ENCODE measurements around the gene HES1. TPM values are rescaled to one million over a fixed set of nuclear protein-coding genes. Genes with fewer than 3 reads are reported as not detected.

HES1 gene
- total RNA-seq, 1 experiment from 2014 or later, result 17.4 TPM

- DNase-seq, result no peak
Observed at GRCh38 chr3:194187233-194187944, 51.4 kb downstream of the HES1 start.

More at GRCh38 chr3:194187233-194187944, 51.4 kb downstream of the HES1 start:
- Histone ChIP-seq H3K4me2 (ENCODE audit: low read depth, low read length, poor library complexity, severe bottlenecking) (no peak overlapping the region), H3K79me2 (ENCODE audit: low read length) (no peaks in the 10 kb centered on the region), H3K27me3 (ENCODE audit: low read length) (no peaks in the 10 kb centered on the region), H4K20me1 (ENCODE audit: insufficient read depth, low read depth, low read length) (no peaks in the 10 kb centered on the region), H3K9me2 (replicated peaks; ENCODE audit: insufficient read depth, low read length) (no peaks in the 10 kb centered on the region), H3K27ac (ENCODE audit: low read length) (no peak overlapping the region), H3K9me3 (ENCODE audit: low read length) (no peaks in the 10 kb centered on the region), H2AFZ (ENCODE audit: low read length) (no peak overlapping the region), H3K4me3 (ENCODE audit: low read length) (no peak overlapping the region), H3K9ac (ENCODE audit: low read length) (no peak overlapping the region), H3K36me3 (ENCODE audit: insufficient read depth, low read length) (no peaks in the 10 kb centered on the region), H3K4me1 (ENCODE audit: low read length) (no peaks in the 10 kb centered on the region)

Small RNA genes within 50 kb of the gene (small RNA-seq; reads per million reads assigned to genes)
- gene RN7SL215P, result not detected

Other genes starting within 250 kb of the HES1 start
- not detected in 2 replicates for gene CPN2, start 215.2 kb downstream of the HES1 start, total RNA-seq (2014; rRNA removed; shearing (Covaris generic); ENCODE audit: low replicate concordance)
- not detected in 2 replicates for gene LRRC15, start 233.6 kb downstream of the HES1 start, total RNA-seq (2014; rRNA removed; shearing (Covaris generic); ENCODE audit: low replicate concordance)

All from Karpas-422 (cell line).